Measurements from ENCODE around the gene PLEKHG7.
A peak's percentile ranks its signal among the peaks of the same experiment; 100 is the strongest.
"Not testable (repeated sequence)": the region's sequence is repeated elsewhere in the genome, so short reads cannot be mapped to it uniquely, and the experiment has no call there.

Gene PLEKHG7

GRCh38 chr12:92749691-92750090 lies 46.9 kb downstream of the PLEKHG7 start:
- not testable (repeated sequence) for DNase-seq (ENCODE audit: low spot score)

- DNase-seq (ENCODE audit: low spot score): no peak
Observed at GRCh38 chr12:92753976-92754885, 51.4 kb downstream of the PLEKHG7 start.

GRCh38 chr12:92756898-92757596 lies 54.3 kb downstream of the PLEKHG7 start:
- DNase-seq (ENCODE audit: low spot score): no peak

GRCh38 chr12:92757597-92758121 lies 54.9 kb downstream of the PLEKHG7 start:
- no peak for DNase-seq (ENCODE audit: low spot score)

GRCh38 chr12:92759634-92760268 lies 57.0 kb downstream of the PLEKHG7 start:
- DNase-seq (ENCODE audit: low spot score): peak; percentile 57

- DNase-seq (ENCODE audit: low spot score): no peak
Observed at GRCh38 chr12:92762773-92763172, 60.0 kb downstream of the PLEKHG7 start.

GRCh38 chr12:92764831-92765230 lies 62.0 kb downstream of the PLEKHG7 start:
- DNase-seq (ENCODE audit: low spot score): no peak

GRCh38 chr12:92765871-92766270 lies 63.1 kb downstream of the PLEKHG7 start:
- DNase-seq (ENCODE audit: low spot score): no peak

- DNase-seq (ENCODE audit: low spot score): no peak
Observed at GRCh38 chr12:92769124-92769901, 66.5 kb downstream of the PLEKHG7 start.

GRCh38 chr12:92771001-92771400 lies 68.2 kb downstream of the PLEKHG7 start:
- no peak for DNase-seq (ENCODE audit: low spot score)

GRCh38 chr12:92775416-92775815 lies 72.6 kb downstream of the PLEKHG7 start:
- no peak for DNase-seq (ENCODE audit: low spot score)

GRCh38 chr12:92778525-92778924 lies 75.7 kb downstream of the PLEKHG7 start:
- DNase-seq (ENCODE audit: low spot score): no peak

- DNase-seq (ENCODE audit: low spot score): no peak
Observed at GRCh38 chr12:92779902-92780301, 77.1 kb downstream of the PLEKHG7 start.

- DNase-seq (ENCODE audit: low spot score): peak; percentile 32
Observed at GRCh38 chr12:92784356-92784755, 81.6 kb downstream of the PLEKHG7 start.

- peak; percentile 33 for DNase-seq (ENCODE audit: low spot score)
Observed at GRCh38 chr12:92784797-92785562, 82.2 kb downstream of the PLEKHG7 start.

- no peak for DNase-seq (ENCODE audit: low spot score)
Observed at GRCh38 chr12:92785563-92785950, 82.8 kb downstream of the PLEKHG7 start.

- peak; percentile 42 for DNase-seq (ENCODE audit: low spot score)
Observed at GRCh38 chr12:92786045-92786444, 83.3 kb downstream of the PLEKHG7 start.

GRCh38 chr12:92794356-92794755 lies 91.6 kb downstream of the PLEKHG7 start:
- DNase-seq (ENCODE audit: low spot score): not testable (repeated sequence)

GRCh38 chr12:92794814-92795213 lies 92.0 kb downstream of the PLEKHG7 start:
- DNase-seq (ENCODE audit: low spot score): no peak

- no peak for DNase-seq (ENCODE audit: low spot score)
Observed at GRCh38 chr12:92796650-92797049, 93.9 kb downstream of the PLEKHG7 start.

- DNase-seq (ENCODE audit: low spot score): no peak
Observed at GRCh38 chr12:92802906-92803305, 100.1 kb downstream of the PLEKHG7 start.
